ENCODE measurements around the gene RXRA. TPM values are rescaled to one million over a fixed set of nuclear protein-coding genes. Genes with fewer than 3 reads are reported as not detected.

The RXRA gene
- total RNA-seq, 1 donor from 2014 or later: 173 TPM

- DNase-seq (ENCODE audit: low spot score): no peak
Observed at GRCh38 chr9:134323741-134324358, 2.4 kb upstream of the RXRA start.

DNA sequence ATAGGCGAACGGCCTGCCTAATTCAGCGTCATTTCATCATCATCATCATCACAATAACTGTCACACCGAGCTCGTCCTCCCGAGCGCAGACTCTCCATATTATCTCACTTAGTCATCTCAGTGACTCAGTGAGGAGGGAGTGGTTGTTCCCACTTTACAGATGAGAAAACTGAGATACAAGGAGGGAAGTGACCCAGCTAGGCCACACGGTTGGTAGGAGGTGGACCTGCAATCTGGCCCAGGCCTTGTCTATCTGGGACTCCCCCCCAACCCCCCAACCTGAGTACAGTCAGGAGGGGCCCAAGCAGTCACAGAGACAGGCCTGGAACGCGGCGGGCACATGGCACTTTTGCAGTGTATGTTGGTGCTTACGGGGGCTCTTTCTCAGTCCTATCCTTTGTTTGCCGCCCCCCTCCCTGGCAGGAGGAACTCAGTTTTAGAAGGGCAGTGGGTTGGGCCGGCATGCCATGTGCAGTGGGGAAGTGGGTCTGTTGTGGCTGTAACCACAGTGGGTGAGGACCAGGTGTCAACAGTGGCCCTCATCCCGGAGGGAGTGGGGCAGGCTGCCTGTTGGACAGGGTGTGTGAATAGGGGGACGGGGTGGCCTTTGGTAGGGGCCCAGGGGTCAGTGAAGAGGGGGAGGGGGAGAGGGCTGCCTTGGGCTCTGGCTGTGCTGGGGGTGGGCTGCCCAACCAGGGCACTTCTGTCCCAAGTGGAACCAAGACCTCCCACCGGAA is 1.7 kb upstream of the RXRA start:
- no peak for DNase-seq (ENCODE audit: low spot score)

DNA sequence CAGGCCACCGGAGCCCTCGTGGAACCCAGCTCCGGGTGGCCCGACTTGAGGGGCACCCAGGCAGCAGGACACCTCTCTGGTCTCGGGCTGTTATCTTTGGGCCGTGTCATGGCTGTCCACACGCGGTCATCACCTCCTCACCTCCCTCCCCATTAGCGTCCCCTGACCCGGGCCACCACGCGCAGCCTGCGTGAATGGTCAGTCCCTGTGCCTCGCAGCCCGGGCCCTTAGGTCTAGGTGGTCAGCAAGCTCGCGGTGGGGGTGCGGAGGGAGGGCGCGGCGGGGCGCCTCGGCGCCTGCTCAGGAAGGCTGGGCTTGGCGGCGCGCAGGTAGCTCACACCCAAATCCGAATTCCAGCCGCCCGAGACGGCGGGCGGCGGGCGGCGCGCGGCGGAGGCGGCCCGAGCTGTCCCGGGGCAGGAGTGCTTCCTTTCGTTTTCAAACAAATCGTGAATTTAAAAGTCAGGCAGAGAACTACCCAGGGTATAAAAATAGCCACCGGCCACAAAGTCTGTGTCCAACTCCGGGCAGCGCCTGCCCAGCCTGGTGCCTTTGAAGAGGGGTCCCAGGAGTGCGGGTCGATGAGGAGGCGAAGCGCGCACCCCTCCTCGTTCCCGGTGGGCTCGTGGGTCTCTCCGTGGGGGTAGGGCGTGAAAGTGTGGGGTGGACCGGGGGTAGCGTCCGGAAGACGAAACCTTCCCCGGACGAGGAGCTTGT is 1.0 kb upstream of the RXRA start:
- DNase-seq (ENCODE audit: low spot score): no peak

GRCh38 chr9:134326724-134327601 is 708 bp downstream of the RXRA start:
- no peak for DNase-seq (ENCODE audit: low spot score)

DNA sequence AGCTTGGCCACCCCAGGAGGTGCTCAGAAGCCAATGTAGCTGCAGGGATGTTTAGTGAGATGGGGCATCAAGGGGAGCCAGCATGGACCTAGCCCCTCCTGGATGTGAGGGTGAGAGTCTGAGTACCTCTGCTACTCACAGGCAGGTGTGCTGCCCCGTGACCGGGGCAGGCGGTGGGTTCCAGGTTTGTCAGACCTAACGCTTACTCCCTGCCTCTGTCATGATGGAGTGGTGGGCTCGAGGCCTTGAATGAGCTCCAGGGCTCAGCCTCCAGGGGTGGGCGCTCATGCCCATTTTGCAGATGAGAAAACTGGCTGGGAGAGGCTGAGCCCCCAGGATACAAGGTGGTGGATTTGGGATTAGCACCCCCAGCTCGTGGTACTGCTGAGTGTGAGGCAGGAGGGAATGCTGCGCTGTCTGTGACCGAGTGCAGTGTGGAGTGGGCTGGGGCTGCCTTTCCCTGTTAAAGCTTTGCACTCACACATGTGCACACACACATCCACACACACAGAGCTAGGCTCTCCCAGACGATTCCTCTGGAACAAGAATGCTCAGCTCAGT is 1.5 kb downstream of the RXRA start:
- no peak for DNase-seq (ENCODE audit: low spot score)

GRCh38 chr9:134328341-134328840 is 2.1 kb downstream of the RXRA start:
- DNase-seq (ENCODE audit: low spot score): no peak

DNA sequence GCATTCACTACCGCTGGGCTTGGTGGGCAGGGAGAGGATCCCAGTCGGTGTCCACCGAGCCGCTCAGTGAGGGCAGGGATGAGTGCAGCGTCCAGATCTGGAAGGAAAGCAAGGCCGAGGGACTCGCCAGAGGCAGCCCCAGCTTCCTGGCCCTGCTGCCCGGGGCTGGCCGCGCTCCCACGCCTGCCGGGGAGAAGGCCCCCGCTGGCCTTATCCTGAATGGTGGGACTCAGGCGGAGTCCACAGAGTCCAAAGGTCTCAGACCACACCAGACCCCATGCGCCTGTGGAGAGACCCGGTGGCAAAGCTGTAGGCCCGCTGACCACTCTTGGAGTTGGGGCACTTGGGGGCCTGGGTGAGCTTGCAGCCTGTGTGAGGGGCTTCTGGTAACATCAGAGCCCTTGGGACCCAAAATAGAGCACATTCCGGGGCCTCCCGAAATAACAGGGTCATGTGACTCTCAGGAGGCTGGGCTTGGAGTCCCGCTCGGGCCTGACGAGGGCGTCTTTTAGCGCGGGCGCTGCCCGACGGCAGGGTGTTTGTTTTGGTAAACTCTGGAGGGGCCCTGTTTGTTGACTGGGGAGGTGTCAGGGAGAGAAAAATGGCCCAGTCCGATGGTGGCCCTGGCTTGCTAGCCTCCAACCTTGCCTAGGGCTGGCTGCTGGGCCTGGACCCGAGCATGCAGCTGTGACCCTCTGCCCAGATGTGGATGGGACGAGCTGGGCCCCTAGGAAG is 2.8 kb downstream of the RXRA start:
- no peak for DNase-seq (ENCODE audit: low spot score)

DNA sequence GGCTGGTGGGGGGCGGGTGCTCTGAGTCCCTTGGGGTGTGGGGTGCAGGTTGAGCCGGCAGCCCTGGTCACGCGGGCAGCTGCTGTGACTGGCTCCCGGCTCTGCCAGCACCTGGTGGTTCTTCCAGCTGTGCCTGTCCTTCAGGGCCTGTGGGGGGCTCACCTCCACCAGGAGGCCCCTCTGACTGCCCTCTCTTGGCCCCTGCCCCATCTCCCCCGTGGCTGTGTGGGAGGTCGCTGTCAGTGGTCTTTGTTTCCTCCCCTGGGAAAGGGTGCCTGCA is 3.3 kb downstream of the RXRA start:
- DNase-seq (ENCODE audit: low spot score): no peak

DNA sequence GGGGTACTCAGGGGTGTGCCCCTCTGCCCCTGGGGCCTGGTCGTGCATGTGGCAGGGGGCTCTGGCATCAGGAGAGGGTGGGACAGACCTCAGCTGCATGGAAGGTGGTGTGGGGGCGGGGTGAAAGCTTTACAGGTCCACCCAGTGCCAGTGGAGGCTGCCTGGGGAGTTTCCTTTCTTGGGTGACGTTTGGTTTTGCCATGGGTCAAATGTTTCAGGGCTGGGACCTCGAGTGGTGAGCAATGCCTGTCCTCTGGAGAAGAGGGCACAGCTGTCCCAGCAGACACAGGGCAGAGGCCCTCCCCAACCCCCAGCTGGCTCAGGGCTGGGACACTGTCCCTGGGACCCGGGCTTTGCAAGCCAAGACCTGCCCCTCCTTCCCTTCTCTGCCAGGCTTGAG is 3.6 kb downstream of the RXRA start:
- DNase-seq (ENCODE audit: low spot score): no peak

- DNase-seq (ENCODE audit: low spot score): no peak
Observed at GRCh38 chr9:134330590-134330989, 4.3 kb downstream of the RXRA start.

DNA sequence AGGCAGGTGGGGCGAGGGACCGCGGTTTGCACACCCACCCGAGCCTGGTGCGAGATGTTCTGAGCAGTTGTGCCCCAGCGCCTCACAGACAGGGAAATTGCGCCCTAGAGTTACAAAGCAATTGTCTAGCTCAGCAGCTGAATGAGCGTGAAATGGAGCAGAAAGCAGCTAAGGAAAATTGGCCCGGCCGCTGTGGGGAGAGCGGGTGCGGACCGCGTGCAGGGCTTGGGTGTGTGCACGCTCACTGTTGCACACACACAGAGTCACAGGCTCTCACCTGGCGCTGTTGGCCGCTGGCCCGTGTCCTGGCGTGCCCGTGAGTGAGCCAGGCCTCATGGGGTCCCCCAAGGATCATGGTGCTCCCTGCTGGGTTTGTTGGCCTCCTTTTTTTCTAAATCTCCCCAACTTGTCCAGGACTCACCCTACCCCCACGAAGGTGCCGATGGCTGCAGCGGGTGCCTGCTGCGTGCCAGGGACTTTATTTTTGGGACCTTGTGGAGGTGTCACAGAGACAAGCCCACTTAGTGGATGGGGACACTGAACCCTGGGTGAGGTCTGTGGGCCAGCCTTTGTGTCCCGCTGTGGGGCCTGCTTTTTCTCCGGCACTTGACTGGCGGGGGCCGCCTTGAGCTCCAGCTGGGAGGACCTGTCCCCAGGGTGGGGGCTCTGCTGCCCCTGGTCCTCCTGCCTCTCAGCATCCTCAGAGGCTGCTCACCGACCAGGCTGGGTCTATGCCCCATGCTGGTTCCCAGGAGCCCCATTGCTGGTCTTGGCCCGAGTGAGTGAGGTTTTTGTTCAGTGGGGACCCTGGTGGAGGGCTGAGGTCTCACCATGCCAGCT is 5.2 kb downstream of the RXRA start:
- DNase-seq (ENCODE audit: low spot score): no peak

- DNase-seq (ENCODE audit: low spot score): no peak
Observed at GRCh38 chr9:134332266-134332665, 6.0 kb downstream of the RXRA start.

DNA sequence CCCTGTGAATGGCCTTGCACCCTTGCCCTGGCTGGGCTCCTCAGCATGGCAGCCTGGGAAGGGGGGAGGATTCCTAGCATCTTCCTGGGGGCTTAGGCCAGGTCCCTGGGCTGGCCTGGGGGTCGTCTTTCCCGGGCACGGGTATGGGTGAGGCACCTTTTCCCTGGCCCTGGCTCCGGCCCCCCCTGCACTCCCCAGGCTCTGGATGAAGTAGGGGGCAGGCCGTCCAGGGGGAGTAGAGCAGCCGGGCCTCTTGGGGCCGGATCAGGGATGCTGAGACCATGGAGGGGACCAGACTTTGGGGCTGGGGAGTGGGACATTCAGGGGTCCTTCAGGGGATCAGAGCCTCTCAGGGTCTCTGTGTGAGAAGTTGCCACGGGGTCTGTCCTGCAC is 6.6 kb downstream of the RXRA start:
- no peak for DNase-seq (ENCODE audit: low spot score)

GRCh38 chr9:134333234-134333873 is 7.1 kb downstream of the RXRA start:
- no peak for DNase-seq (ENCODE audit: low spot score)

DNA sequence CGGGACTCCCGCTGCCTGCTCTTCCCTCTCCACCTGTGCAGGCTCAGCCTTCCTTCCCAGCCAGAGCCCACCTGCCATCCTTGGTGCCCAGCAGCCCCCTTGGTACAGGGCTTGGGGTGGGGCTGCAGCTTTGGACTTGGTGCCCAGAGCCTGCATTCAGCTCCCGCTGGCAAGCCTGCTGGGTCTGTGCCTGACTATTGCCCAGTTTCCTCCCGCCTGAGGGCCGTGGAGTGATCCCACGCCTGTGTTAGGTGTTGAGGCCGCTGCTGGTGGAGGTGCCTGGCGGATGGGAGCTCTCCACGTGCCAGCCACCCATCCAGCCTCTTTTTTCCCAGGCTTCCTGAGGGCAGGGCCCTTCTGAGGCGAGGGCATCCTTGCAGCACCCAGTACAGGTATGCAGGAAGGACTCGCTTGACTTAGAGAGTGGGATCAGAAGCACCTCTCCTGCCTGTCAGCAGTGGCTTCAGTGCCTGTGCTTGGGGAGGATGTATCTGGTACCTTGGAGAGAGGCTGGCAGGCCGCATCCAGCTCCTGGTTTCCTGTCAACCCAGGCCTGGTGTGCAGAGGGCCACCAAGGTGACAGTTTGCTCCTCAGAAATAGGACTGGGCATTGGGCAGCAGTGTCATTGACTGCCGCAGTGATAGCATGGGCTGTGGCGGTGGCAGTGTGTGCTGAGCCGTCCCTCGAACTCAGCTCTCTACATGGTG is 7.8 kb downstream of the RXRA start:
- DNase-seq (ENCODE audit: low spot score): no peak

GRCh38 chr9:134335061-134335460 is 8.8 kb downstream of the RXRA start:
- DNase-seq (ENCODE audit: low spot score): no peak

- DNase-seq (ENCODE audit: low spot score): no peak
Observed at GRCh38 chr9:134335486-134336220, 9.4 kb downstream of the RXRA start.

GRCh38 chr9:134336228-134336627 is 10.0 kb downstream of the RXRA start:
- no peak for DNase-seq (ENCODE audit: low spot score)
